ENCODE measurements around the gene MBNL1. TPM values are rescaled to one million over a fixed set of nuclear protein-coding genes. Genes with fewer than 3 reads are reported as not detected.

Gene MBNL1
- total RNA-seq, 4 donors from 2014 or later: 346 to 530 (median 397) TPM

DNA sequence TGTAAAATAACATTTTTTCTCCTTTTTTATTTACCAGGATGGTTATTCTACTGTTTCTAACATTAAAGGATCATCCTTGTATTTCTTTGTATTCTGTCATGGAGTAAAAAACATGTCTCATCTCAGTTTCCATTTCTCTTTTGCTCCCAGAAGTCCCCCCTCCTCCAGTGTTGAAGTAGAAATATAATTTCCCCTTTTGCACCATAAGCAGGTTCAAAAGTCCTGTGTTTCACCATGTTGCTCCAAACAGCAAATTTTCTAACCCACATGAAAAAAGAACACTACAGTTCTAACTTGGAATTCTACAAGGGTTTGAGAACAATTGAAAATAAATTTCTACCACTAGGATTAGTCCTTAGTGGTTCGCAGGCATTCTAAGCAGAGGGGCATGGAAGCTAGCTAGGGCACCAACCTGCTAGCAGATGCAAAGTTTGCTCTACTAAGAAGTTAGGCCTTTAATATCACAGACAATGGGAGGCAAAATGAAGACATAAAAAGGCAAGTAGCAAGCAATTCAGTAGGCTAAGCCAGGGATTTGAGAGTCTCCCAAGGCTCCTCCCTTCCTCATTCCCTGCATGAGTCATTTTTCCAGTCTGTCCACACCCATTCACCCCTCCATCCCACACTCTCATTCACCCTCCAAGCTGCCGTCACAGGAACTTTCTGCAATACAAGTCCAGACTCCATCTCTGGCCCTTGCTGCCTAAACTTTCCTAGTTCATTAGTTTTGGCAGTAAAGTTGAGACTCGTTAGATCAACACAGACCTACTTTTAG is 2.3 kb upstream of the MBNL1 start:
- peak; percentile 80 for ATAC-seq (ENCODE audit: low FRiP score)
- DNase-seq (ENCODE audit: low spot score): no peak
- TF ChIP-seq, protein P1, sequence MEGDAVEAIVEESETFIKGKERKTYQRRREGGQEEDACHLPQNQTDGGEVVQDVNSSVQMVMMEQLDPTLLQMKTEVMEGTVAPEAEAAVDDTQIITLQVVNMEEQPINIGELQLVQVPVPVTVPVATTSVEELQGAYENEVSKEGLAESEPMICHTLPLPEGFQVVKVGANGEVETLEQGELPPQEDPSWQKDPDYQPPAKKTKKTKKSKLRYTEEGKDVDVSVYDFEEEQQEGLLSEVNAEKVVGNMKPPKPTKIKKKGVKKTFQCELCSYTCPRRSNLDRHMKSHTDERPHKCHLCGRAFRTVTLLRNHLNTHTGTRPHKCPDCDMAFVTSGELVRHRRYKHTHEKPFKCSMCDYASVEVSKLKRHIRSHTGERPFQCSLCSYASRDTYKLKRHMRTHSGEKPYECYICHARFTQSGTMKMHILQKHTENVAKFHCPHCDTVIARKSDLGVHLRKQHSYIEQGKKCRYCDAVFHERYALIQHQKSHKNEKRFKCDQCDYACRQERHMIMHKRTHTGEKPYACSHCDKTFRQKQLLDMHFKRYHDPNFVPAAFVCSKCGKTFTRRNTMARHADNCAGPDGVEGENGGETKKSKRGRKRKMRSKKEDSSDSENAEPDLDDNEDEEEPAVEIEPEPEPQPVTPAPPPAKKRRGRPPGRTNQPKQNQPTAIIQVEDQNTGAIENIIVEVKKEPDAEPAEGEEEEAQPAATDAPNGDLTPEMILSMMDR (IDR thresholded peaks at IDR 0.05): no peak

DNA sequence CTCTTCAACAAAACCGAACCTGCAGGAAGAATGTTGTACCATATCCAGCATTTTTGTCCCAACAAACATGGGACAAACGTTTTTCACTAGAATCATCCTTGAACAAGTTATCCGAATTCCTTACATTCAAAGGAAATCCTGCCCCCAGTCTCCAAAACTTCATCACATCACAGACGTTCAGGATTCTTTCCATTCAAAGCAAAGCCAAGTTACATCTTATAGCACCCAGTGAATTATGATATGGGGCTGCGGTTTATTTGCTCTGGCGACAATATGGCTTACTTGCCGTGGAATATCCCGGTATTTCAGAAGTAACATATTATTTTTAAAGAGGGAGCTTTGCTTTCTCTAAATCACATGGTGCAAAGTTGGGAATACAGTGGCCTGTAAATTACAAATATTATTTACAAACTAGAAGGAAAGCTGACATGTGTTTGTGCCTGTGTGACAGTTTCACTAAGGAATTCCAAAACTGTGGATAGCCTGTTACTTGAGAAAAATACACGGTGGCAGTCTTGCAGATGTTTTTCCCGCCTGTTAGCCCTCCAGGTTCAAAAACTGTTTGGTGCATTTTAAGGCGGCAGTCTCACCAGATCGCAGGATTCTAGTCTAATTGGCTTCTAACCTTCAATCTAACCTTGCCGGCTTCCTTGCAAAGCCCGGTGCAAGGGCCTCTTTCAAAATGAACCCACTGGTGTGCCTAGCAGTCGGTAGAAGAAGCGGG is 736 bp upstream of the MBNL1 start:
- no peak for ATAC-seq (ENCODE audit: low FRiP score)
- TF ChIP-seq, protein P1 (IDR thresholded peaks at IDR 0.05): no peak

DNA sequence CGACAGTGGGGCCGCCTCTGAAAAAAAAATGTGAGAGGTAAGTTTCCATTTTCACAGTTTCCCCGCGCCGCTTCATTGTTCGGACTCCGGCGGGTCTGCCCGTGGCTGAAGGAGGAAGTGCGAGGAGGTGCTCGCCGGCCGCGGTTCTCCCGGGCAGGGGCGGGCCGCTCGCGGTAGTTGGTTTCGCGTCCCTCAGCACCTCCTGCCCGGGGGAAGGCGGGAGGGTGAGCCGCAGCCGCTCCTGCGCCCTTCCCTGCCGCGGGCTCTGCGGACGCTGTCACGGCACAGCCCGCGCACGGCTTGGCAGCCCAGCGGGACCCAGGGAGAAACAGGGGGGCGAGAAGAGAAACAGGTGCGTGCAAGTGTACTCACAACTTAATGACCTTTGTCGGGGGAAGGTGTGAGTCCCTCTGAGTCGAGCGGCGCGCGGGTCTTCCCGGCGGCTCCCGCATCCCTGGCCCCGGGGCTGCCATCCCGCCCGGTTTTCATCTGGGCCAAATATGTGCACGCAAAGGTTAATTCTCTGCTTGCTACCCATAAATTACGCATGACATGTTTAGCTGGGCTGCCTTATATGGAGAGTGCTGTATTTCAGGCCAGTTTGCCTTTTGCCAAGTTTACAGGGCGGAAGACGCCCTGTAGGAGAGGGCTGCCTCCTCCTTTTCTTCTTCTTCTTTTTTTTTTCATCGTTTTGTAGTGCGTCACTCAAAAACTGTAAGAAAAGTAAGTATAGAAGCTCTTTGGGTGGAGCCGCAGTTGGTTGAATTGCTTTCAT is 514 bp downstream of the MBNL1 start:
- TF ChIP-seq, protein P1 (IDR thresholded peaks at IDR 0.05): no peak
- no peak for DNase-seq (ENCODE audit: low spot score)

More for the DNA sequence above, 736 bp upstream of the MBNL1 start:
- DNase-seq (ENCODE audit: low spot score): no peak

DNA sequence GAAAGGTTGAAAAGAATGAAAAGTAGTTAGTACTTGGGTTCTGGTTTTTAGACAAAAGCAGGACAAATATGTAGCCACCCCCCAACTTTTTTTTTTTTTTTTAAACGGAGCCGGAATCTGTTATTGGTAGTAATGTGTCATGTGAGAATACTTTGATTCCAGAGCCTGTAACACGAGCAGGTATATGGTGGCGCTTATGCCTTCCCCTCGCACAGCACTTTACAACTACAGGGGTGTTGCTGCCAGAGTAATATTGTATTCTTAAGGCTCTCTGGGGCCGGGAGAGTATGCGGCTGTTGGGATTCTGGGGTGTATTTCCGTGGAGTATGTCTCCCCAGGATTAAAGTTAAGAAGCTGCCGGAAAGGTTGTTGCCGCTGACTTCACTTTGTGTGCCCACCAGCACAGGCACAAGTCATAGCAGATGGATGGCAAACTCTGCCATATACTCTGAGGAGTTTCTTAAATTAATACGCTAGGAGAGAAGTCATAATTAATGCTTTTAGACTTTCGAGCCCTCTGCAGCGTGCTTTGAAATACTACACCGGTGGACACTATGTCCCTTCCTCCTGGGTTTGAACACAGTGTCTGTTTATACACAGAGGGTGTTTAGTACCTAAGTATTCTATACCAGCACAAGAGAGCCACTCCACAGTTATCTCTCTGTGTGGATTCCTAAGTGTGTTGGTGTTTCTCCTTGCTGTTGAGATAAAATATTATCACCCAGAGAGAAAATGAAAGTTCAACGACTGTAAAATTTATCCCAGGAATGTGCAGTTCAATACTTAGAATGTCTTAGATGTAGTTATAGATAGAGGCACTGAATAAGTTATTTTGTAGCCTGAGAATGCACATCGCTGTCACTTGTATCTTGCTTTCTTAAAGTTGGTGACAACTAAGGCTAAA is 1.4 kb downstream of the MBNL1 start:
- peak; percentile 26 for ATAC-seq (ENCODE audit: low FRiP score)
- TF ChIP-seq, protein P1 (IDR thresholded peaks at IDR 0.05): no peak

More for the DNA sequence above, 514 bp downstream of the MBNL1 start:
- peak; percentile 76 for ATAC-seq (ENCODE audit: low FRiP score)

DNA sequence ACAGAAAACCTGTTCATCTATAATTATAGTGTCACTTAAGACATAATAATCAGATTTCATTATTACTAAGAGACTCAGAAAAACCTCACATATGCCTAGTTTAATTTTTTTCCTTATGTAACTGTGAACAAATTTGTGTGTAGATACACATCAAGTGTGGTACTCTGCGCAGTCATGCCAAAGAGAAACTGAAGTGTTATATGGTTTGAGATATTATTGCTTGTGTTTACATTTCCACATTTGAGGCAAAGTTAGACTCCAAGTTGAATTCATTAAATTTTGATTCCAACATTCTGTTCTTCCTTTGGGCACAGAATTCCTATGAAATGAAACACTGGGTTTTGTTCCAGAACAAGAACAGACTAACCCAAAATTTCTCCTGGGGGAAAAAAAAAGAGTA is 2.2 kb downstream of the MBNL1 start:
- no peak for DNase-seq (ENCODE audit: low spot score)
- TF ChIP-seq, protein P1 (IDR thresholded peaks at IDR 0.05): no peak
- ATAC-seq (ENCODE audit: low FRiP score): no peak

More for the DNA sequence above, 1.4 kb downstream of the MBNL1 start:
- no peak for DNase-seq (ENCODE audit: low spot score)
